Astrocyte (in vitro differentiated cells and primary cell): ENCODE data around the gene OSBPL9. TPM values are rescaled to one million over a fixed set of nuclear protein-coding genes. Genes with fewer than 3 reads are reported as not detected.

ENCODE experiments used
- DNase-seq: peaks from one replicate; pipeline ENCODE4 v3.0.0-alpha.2; 2010; ENCODE audit warnings: low read depth
- FAIRE-seq: peaks from 2 replicates; lab custom pipeline; 2011; peaks lifted over from hg19 to GRCh38; lab: Jason Lieb, UNC
- H2AFZ ChIP-seq: 2 replicates; pipeline ENCODE4 v1.6.0; 2012; ENCODE audit warnings: low read depth, low read length, inconsistent platforms
- H3K27ac ChIP-seq: 2 replicates; pipeline ENCODE4 v1.5.1; 2011; ENCODE audit warnings: low read depth, low read length, inconsistent platforms
- H3K27me3 ChIP-seq: 2 replicates; pipeline ENCODE4 v1.6.0; 2011; ENCODE audit warnings: low read length, inconsistent platforms; ENCODE audit not compliant: insufficient read depth
- H3K36me3 ChIP-seq: 2 replicates; pipeline ENCODE4 v1.5.1; 2011; ENCODE audit warnings: low read length, inconsistent platforms; ENCODE audit not compliant: insufficient read depth
- H3K4me1 ChIP-seq: 2 replicates; pipeline ENCODE4 v1.5.1; 2011; ENCODE audit warnings: low read length, inconsistent platforms; ENCODE audit not compliant: insufficient read depth
- H3K4me2 ChIP-seq: 2 replicates; pipeline ENCODE4 v1.6.0; 2012; ENCODE audit warnings: low read length, inconsistent platforms
- H3K4me3 ChIP-seq: 2 replicates; pipeline ENCODE4 v1.5.1; 2011; ENCODE audit warnings: low read depth, mild to moderate bottlenecking, low read length, inconsistent platforms; ENCODE audit not compliant: insufficient read depth
- H3K79me2 ChIP-seq: 2 replicates; pipeline ENCODE4 v1.6.0; 2012; ENCODE audit warnings: mild to moderate bottlenecking, low read length, inconsistent platforms; ENCODE audit not compliant: insufficient read depth
- H3K9ac ChIP-seq: 2 replicates; pipeline ENCODE4 v1.6.0; 2012; ENCODE audit warnings: mild to moderate bottlenecking, low read length, inconsistent platforms
- H3K9me3 ChIP-seq: 2 replicates; pipeline ENCODE4 v1.5.1; 2012; ENCODE audit warnings: low read depth, mild to moderate bottlenecking, low read length, inconsistent platforms; ENCODE audit not compliant: insufficient read depth
- H4K20me1 ChIP-seq: 2 replicates; pipeline ENCODE4 v1.6.0; 2012; ENCODE audit warnings: low read length, inconsistent platforms; ENCODE audit not compliant: insufficient read depth
- H3K27ac Mint-ChIP-seq: one replicate; pipeline ENCODE4 v1.8.0; 2021; ENCODE audit warnings: mild to moderate bottlenecking, mixed read lengths; ENCODE audit not compliant: unreplicated experiment
- H3K27me3 Mint-ChIP-seq: one replicate; pipeline ENCODE4 v1.8.0; 2021; ENCODE audit warnings: low read depth, mixed read lengths; ENCODE audit not compliant: unreplicated experiment
- H3K36me3 Mint-ChIP-seq: one replicate; pipeline ENCODE4 v1.8.0; 2021; ENCODE audit warnings: low read depth, mixed read lengths; ENCODE audit not compliant: unreplicated experiment
- H3K4me1 Mint-ChIP-seq: one replicate; pipeline ENCODE4 v1.8.0; 2021; ENCODE audit warnings: low read depth, mixed read lengths; ENCODE audit not compliant: unreplicated experiment
- H3K4me3 Mint-ChIP-seq: one replicate; pipeline ENCODE4 v1.8.0; 2021; ENCODE audit warnings: mild to moderate bottlenecking, moderate library complexity, mixed read lengths; ENCODE audit not compliant: unreplicated experiment
- H3K9me3 Mint-ChIP-seq: one replicate; pipeline ENCODE4 v1.8.0; 2021; ENCODE audit warnings: mild to moderate bottlenecking, mixed read lengths; ENCODE audit not compliant: unreplicated experiment
- EZH2 ChIP-seq: IDR thresholded peaks from 2 replicates; pipeline ENCODE4 v1.6.1; 2012; ENCODE audit warnings: mild to moderate bottlenecking, low read length, inconsistent platforms; ENCODE audit not compliant: insufficient read depth
- total RNA-seq: library from RNA; stranded (reverse); gene quantifications from 2 replicates; pipeline ENCODE4 v1.2.1, GENCODE V29; 2021
- TF ChIP-seq, protein P1 (sequence below): IDR thresholded peaks from 2 replicates; pipeline ENCODE4 v1.5.1; 2011; ENCODE audit warnings: low read depth, mild to moderate bottlenecking, inconsistent platforms, low read length, moderate library complexity; ENCODE audit not compliant: insufficient read depth

Gene OSBPL9
- total RNA-seq, 1 donor from 2014 or later: 117 TPM

DNA sequence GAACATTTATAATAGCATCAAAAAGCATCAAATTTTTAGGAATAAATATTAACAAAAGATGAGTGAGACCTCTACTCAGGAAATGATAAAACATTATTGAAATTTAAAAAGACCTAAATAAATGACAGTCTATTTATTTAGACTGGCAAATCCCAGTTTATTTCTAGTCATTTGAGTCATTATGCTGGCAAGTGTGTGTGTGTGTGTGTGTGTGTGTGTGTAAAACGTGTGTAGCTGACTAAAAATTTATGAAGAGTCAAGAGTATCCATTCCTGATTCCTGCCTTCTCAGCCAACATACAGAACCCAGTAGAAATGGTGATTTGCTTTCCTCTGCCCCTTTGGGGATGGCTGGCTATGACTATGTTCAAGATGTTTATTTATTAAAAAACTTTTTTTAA is 46.2 kb downstream of the OSBPL9 start:
- peaks cover 48% of the 10 kb centered on the region for H3K4me1 ChIP-seq
- no peaks in the 10 kb centered on the region for H3K27me3 ChIP-seq
- H3K36me3 ChIP-seq: no peaks in the 10 kb centered on the region
- no peak overlapping the region for H3K4me3 ChIP-seq
- H3K4me1 Mint-ChIP-seq: peaks cover 53% of the 10 kb centered on the region
- no peaks in the 10 kb centered on the region for H4K20me1 ChIP-seq
- peak overlapping the region; percentile 50 for H3K27ac Mint-ChIP-seq
- H3K79me2 ChIP-seq: peaks cover 31% of the 10 kb centered on the region
- H3K36me3 Mint-ChIP-seq: no peaks in the 10 kb centered on the region
- no peak overlapping the region for H3K27ac ChIP-seq
- no peak overlapping the region for H2AFZ ChIP-seq
- H3K9me3 Mint-ChIP-seq: no peaks in the 10 kb centered on the region
- H3K27me3 Mint-ChIP-seq: no peaks in the 10 kb centered on the region
- H3K9ac ChIP-seq: no peak overlapping the region
- TF ChIP-seq, protein P1, sequence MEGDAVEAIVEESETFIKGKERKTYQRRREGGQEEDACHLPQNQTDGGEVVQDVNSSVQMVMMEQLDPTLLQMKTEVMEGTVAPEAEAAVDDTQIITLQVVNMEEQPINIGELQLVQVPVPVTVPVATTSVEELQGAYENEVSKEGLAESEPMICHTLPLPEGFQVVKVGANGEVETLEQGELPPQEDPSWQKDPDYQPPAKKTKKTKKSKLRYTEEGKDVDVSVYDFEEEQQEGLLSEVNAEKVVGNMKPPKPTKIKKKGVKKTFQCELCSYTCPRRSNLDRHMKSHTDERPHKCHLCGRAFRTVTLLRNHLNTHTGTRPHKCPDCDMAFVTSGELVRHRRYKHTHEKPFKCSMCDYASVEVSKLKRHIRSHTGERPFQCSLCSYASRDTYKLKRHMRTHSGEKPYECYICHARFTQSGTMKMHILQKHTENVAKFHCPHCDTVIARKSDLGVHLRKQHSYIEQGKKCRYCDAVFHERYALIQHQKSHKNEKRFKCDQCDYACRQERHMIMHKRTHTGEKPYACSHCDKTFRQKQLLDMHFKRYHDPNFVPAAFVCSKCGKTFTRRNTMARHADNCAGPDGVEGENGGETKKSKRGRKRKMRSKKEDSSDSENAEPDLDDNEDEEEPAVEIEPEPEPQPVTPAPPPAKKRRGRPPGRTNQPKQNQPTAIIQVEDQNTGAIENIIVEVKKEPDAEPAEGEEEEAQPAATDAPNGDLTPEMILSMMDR: no peak
- no peak for TF ChIP-seq EZH2
- H3K4me2 ChIP-seq: no peak overlapping the region
- no peak for FAIRE-seq
- H3K9me3 ChIP-seq: no peaks in the 10 kb centered on the region
- no peak overlapping the region for H3K4me3 Mint-ChIP-seq
- peak; percentile 45 for DNase-seq

DNA sequence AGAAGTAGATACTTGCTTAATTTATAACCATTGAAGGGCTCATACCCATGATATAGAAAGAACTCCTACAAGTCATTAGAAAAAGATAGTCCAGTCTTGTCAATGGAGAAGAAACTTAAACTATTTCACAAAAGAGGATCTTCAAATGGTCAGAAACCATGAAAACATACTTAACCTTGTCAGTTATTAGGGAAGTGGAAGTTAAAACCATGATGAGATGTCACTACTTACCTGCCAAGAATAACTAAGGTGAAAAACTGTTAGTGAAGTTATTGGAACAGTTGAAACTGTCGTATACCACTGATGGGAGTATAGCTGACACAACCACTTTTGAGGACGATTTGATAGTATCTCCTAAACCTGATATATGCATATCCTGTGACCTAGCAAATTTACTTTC is 46.8 kb downstream of the OSBPL9 start:
- peaks cover 48% of the 10 kb centered on the region for H3K4me1 ChIP-seq
- no peaks in the 10 kb centered on the region for H3K36me3 Mint-ChIP-seq
- no peak overlapping the region for H3K27ac Mint-ChIP-seq
- no peak overlapping the region for H2AFZ ChIP-seq
- H3K4me1 Mint-ChIP-seq: peaks cover 51% of the 10 kb centered on the region
- H3K4me3 ChIP-seq: no peak overlapping the region
- FAIRE-seq (no peak), DNase-seq (no peak)
- no peaks in the 10 kb centered on the region for H3K36me3 ChIP-seq
- TF ChIP-seq EZH2: no peak
- TF ChIP-seq, protein P1: no peak
- no peak overlapping the region for H3K27ac ChIP-seq
- no peaks in the 10 kb centered on the region for H3K27me3 Mint-ChIP-seq
- no peak overlapping the region for H3K4me2 ChIP-seq
- H3K9me3 Mint-ChIP-seq: no peaks in the 10 kb centered on the region
- H3K9me3 ChIP-seq: no peaks in the 10 kb centered on the region
- no peak overlapping the region for H3K9ac ChIP-seq
- no peak overlapping the region for H3K4me3 Mint-ChIP-seq
- H3K79me2 ChIP-seq: peaks cover 34% of the 10 kb centered on the region
- no peaks in the 10 kb centered on the region for H4K20me1 ChIP-seq
- H3K27me3 ChIP-seq: no peaks in the 10 kb centered on the region

DNA sequence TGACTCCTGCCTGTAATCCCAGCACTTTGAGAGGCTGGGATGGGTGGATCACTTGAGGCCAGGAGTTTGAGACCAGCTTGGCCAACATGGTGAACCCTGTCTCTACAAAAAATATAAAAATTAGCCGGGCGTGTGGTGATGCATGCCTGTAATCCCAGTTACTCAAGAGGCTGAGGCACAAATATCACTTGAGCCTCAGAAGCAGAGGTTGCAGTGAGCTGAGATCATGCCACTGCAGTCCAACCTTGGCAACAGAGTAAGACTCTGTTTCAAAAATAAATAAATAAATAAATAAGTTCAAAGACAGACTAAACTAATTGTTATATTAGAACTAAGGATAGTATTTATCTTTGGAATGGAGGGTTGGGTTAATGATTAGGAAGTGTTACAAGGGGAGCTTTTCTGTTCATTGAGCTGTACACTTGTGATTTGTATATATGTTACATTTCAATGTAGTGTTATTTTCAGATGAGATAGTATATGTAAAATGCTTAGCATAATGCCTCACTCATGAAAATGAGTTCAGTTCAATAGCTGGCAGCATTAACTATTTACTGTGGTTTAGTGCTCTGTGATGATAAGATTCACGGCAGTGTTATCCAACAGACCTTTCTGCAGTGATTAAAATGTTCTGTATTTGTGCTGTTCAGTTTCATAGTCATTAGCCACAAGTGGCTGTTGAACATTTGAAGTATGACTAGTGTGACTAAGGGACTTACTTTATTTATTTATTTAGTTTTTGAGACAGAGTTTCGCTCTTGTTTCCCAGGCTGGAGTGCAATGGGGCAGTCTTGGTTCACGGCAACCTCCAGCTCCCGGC is 47.7 kb downstream of the OSBPL9 start:
- FAIRE-seq (no peak), DNase-seq (peak; percentile 92)
- Histone ChIP-seq H3K4me3 (no peak overlapping the region), H4K20me1 (no peaks in the 10 kb centered on the region), H3K79me2 (peaks cover 37% of the 10 kb centered on the region), H3K4me1 (peaks cover 48% of the 10 kb centered on the region), H2AFZ (no peak overlapping the region), H3K4me2 (peak overlapping the region; percentile 34), H3K9me3 (no peaks in the 10 kb centered on the region), H3K27me3 (no peaks in the 10 kb centered on the region), H3K27ac (peak overlapping the region; percentile 63), H3K36me3 (no peaks in the 10 kb centered on the region), H3K9ac (no peak overlapping the region)
- Mint-ChIP-seq H3K4me3 (no peak overlapping the region), H3K36me3 (no peaks in the 10 kb centered on the region), H3K27me3 (no peaks in the 10 kb centered on the region), H3K27ac (no peak overlapping the region), H3K4me1 (peaks cover 46% of the 10 kb centered on the region), H3K9me3 (no peaks in the 10 kb centered on the region)
- TF ChIP-seq, protein P1: no peak
- TF ChIP-seq EZH2: no peak
